GM12872 (cell line): ENCODE measurements around the gene CDK18.

ENCODE experiments used
- CTCF ChIP-seq: IDR thresholded peaks from 3 replicates; pipeline ENCODE4 v1.5.1; 2011; ENCODE audit warnings: low read depth, mild to moderate bottlenecking, low read length, moderate library complexity; ENCODE audit not compliant: insufficient read depth

Gene CDK18

GRCh38 chr1:205568469-205569361 lies 64.2 kb downstream of the CDK18 start:
- TF ChIP-seq CTCF: no peak

- no peak for TF ChIP-seq CTCF
These were observed 65.1 kb downstream of the CDK18 start for GRCh38 chr1:205569411-205570172.

GRCh38 chr1:205570173-205570501 lies 65.7 kb downstream of the CDK18 start:
- TF ChIP-seq CTCF: no peak

GRCh38 chr1:205570796-205571537 lies 66.5 kb downstream of the CDK18 start:
- TF ChIP-seq CTCF: no peak

GRCh38 chr1:205571747-205572146 lies 67.3 kb downstream of the CDK18 start:
- no peak for TF ChIP-seq CTCF

- TF ChIP-seq CTCF: no peak
These were observed 68.0 kb downstream of the CDK18 start for GRCh38 chr1:205572421-205572820.

GRCh38 chr1:205575294-205575885 lies 70.9 kb downstream of the CDK18 start:
- TF ChIP-seq CTCF: no peak
